ENCODE measurements around the gene GSK3A. TPM values are rescaled to one million over a fixed set of nuclear protein-coding genes. Genes with fewer than 3 reads are reported as not detected.

The GSK3A gene
- total and polyA plus RNA-seq, 2 donors (not counting 1 experiment from before 2014, with no cell fraction given): 38.5 to 42.0 TPM

- peak overlapping the region; percentile 93 for H3K4me2 ChIP-seq (replicated peaks; ENCODE audit: low read depth, low read length, poor library complexity, severe bottlenecking)
- peaks cover 0 to 4% (median 0%) of the 10 kb centered on the region in 4 experiments for H3K27me3 ChIP-seq (replicated peaks in 1 of 4; ENCODE audit: control extremely low read depth in 1 of 4, control insufficient read depth in 3 of 4, insufficient read depth in 4 of 4, low read length in 3 of 4)
- H4K20me1 ChIP-seq (ENCODE audit: control insufficient read depth, insufficient read depth, low read length, poor library complexity, severe bottlenecking): peaks cover 26% of the 10 kb centered on the region
- ATAC-seq (ENCODE audit: low read depth): no peak
- Mint-ChIP-seq H3K4me3 (peak overlapping the region; percentile 87), H3K4me1 (peaks cover 26% of the 10 kb centered on the region), H3K9me3 (ENCODE audit: insufficient read depth) (no peaks in the 10 kb centered on the region), H3K27me3 (no peaks in the 10 kb centered on the region), H3K27ac (peak overlapping the region; percentile 89)
- H3K9ac ChIP-seq (ENCODE audit: low read length): peak overlapping the region; percentile 95
- H3K36me3 ChIP-seq (replicated peaks in 1 of 2; ENCODE audit: control extremely low read depth in 1 of 2, control insufficient read depth in 1 of 2, extremely low read depth in 1 of 2, insufficient read depth in 2 of 2, low read length in 1 of 2): peaks cover 2 to 15% of the 10 kb centered on the region in 2 experiments
- no peaks in the 10 kb centered on the region for H3K9me3 ChIP-seq (ENCODE audit: control extremely low read depth in 1 of 3, control insufficient read depth in 2 of 3, insufficient read depth in 1 of 3, low read length in 2 of 3)
- peak overlapping the region; percentile 5 to 72 for H3K27ac ChIP-seq (ENCODE audit: low read length in 2 of 2)
- H3K4me3 ChIP-seq (ENCODE audit: control extremely low read depth in 1 of 5, extremely low read depth in 1 of 5, insufficient read depth in 1 of 5, low read depth in 2 of 5, low read length in 4 of 5): peak overlapping the region; percentile 14 to 99 (median 69)
- ChIA-PET CTCF (interaction anchor here (1.0 to 2.3 kb wide), 2 partner anchors 27 kb away, joined by 3 to 14 read pairs; no protein-coding TSS in a partner anchor), POLR2A (interaction anchor here (0.6 to 1.9 kb wide), 5 partner anchors 10 to 128 kb away, joined by 3 to 9 read pairs (median 4); partner anchors contain the start of gene GSK3A)
- peaks cover 30% of the 10 kb centered on the region for H3K79me2 ChIP-seq (ENCODE audit: control insufficient read depth, insufficient read depth, low read length)
- TF ChIP-seq CTCF (IDR thresholded peaks at IDR 0.05) (no peak), EZH2 (IDR thresholded peaks at IDR 0.05; ENCODE audit: borderline replicate concordance, insufficient read depth, low read depth, low read length, poor library complexity, severe bottlenecking) (no peak)
- peaks cover 23 to 41% of the 10 kb centered on the region in 2 donors for H3K4me1 ChIP-seq (ENCODE audit: control insufficient read depth in 2 of 2, insufficient read depth in 2 of 2, low read length in 2 of 2)
- intact Hi-C loops (cut with micrococcal nuclease): no loop called here
- peak; percentile 46 for DNase-seq
- WGBS (ENCODE audit: insufficient coverage): 17% methylated on average over 15 of the region's 27 CpGs
- no peak overlapping the region for H2AFZ ChIP-seq (ENCODE audit: insufficient read depth, low read depth, low read length, poor library complexity, severe bottlenecking)
These were observed 10.2 kb upstream of the GSK3A start for GRCh38 chr19:42252365-42253244.
